LNCaP clone FGC (cell line): Measurements from ENCODE around the gene KRT2.

Experiments used
- DNase-seq: peaks from one replicate; pipeline ENCODE4 v3.0.0-alpha.2; 2011; ENCODE audit warnings: low read depth
- H3K4me3 ChIP-seq: 2 replicates; pipeline ENCODE4 v1.5.1; 2011; ENCODE audit warnings: mild to moderate bottlenecking, low read depth, low read length, control low read depth
- TF ChIP-seq, protein P1 (sequence below): IDR thresholded peaks from 2 replicates; pipeline ENCODE4 v1.5.1; 2012; ENCODE audit warnings: mild to moderate bottlenecking; ENCODE audit not compliant: control insufficient read depth, insufficient read depth; ENCODE audit errors: extremely low read depth

Gene KRT2

GRCh38 chr12:52645982-52646381 is 6.0 kb downstream of the KRT2 start:
- TF ChIP-seq, protein P1, sequence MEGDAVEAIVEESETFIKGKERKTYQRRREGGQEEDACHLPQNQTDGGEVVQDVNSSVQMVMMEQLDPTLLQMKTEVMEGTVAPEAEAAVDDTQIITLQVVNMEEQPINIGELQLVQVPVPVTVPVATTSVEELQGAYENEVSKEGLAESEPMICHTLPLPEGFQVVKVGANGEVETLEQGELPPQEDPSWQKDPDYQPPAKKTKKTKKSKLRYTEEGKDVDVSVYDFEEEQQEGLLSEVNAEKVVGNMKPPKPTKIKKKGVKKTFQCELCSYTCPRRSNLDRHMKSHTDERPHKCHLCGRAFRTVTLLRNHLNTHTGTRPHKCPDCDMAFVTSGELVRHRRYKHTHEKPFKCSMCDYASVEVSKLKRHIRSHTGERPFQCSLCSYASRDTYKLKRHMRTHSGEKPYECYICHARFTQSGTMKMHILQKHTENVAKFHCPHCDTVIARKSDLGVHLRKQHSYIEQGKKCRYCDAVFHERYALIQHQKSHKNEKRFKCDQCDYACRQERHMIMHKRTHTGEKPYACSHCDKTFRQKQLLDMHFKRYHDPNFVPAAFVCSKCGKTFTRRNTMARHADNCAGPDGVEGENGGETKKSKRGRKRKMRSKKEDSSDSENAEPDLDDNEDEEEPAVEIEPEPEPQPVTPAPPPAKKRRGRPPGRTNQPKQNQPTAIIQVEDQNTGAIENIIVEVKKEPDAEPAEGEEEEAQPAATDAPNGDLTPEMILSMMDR = no peak
- H3K4me3 ChIP-seq = no peak overlapping the region
- DNase-seq = no peak

GRCh38 chr12:52645120-52645761 is 6.8 kb downstream of the KRT2 start:
- TF ChIP-seq, protein P1 = no peak
- no peak overlapping the region for H3K4me3 ChIP-seq
- DNase-seq = no peak

- no peak overlapping the region for H3K4me3 ChIP-seq
- no peak for DNase-seq
- TF ChIP-seq, protein P1 = no peak
Observed at GRCh38 chr12:52644078-52644415, 8.0 kb downstream of the KRT2 start.

- TF ChIP-seq, protein P1 = no peak
- H3K4me3 ChIP-seq = no peak overlapping the region
- DNase-seq = no peak
Observed at GRCh38 chr12:52643233-52644077, 8.6 kb downstream of the KRT2 start.

- no peak overlapping the region for H3K4me3 ChIP-seq
- no peak for DNase-seq
- TF ChIP-seq, protein P1 = no peak
Observed at GRCh38 chr12:52641468-52641867, 10.5 kb downstream of the KRT2 start.

GRCh38 chr12:52637299-52637698 is 14.7 kb downstream of the KRT2 start:
- no peak overlapping the region for H3K4me3 ChIP-seq
- TF ChIP-seq, protein P1 = no peak
- DNase-seq = no peak
